ENCODE data around the gene DHRSX. TPM values are rescaled to one million over a fixed set of nuclear protein-coding genes. Genes with fewer than 3 reads are reported as not detected.

The DHRSX gene
- polyA plus RNA-seq, 1 donor from 2014 or later = 15.7 TPM

- Histone ChIP-seq H3K27ac (ENCODE audit: low read length) (no peak overlapping the region), H3K27me3 (ENCODE audit: insufficient read depth, low read depth, low read length) (no peaks in the 10 kb centered on the region), H4K20me1 (ENCODE audit: insufficient read depth) (no peaks in the 10 kb centered on the region), H3K4me3 (ENCODE audit: low read length) (no peak overlapping the region), H3K4me2 (ENCODE audit: low read length) (no peak overlapping the region), H3K9me3 (ENCODE audit: low read length) (peaks cover 11% of the 10 kb centered on the region), H3K9me2 (ENCODE audit: insufficient read depth, low read length) (no peaks in the 10 kb centered on the region), H2AFZ (ENCODE audit: low read depth, low read length) (no peak overlapping the region), H3K79me2 (replicated peaks; ENCODE audit: insufficient read depth, low read length) (no peaks in the 10 kb centered on the region), H3K9ac (ENCODE audit: low read length) (no peak overlapping the region), H3K36me3 (ENCODE audit: insufficient read depth, low read length) (no peaks in the 10 kb centered on the region), H3F3A (ENCODE audit: insufficient read depth, low read length, poor library complexity, severe bottlenecking) (no peaks in the 10 kb centered on the region)
- TF ChIP-seq TAF1 (IDR thresholded peaks at IDR 0.05; ENCODE audit: low read depth) (no peak), SMC3 (conservative IDR thresholded peaks at IDR 0.05; ENCODE audit: poor library complexity) (no peak), MXI1 (conservative IDR thresholded peaks at IDR 0.05; ENCODE audit: poor library complexity, severe bottlenecking) (no peak), CTCF (IDR thresholded peaks at IDR 0.05; ENCODE audit: poor library complexity, severe bottlenecking) (no peak), REST (IDR thresholded peaks at IDR 0.05; ENCODE audit: borderline replicate concordance) (no peak), EP300 (conservative IDR thresholded peaks at IDR 0.05; ENCODE audit: poor library complexity, severe bottlenecking) (no peak), EZH2 (IDR thresholded peaks at IDR 0.05; ENCODE audit: borderline replicate concordance, insufficient read depth, low read length, poor library complexity, severe bottlenecking) (no peak), POLR2AphosphoS5 (IDR thresholded peaks at IDR 0.05) (no peak)
These were observed 317.5 kb downstream of the DHRSX start for GRCh38 chrX:2183193-2183725.

GRCh38 chrX:2177541-2177940, 323.2 kb downstream of the DHRSX start:
- TF ChIP-seq POLR2AphosphoS5 (IDR thresholded peaks at IDR 0.05) (no peak), SMC3 (conservative IDR thresholded peaks at IDR 0.05; ENCODE audit: poor library complexity) (no peak), CTCF (IDR thresholded peaks at IDR 0.05; ENCODE audit: poor library complexity, severe bottlenecking) (no peak), RAD21 (conservative IDR thresholded peaks at IDR 0.05) (no peak), REST (IDR thresholded peaks at IDR 0.05; ENCODE audit: borderline replicate concordance) (no peak), TAF1 (IDR thresholded peaks at IDR 0.05; ENCODE audit: low read depth) (no peak), MXI1 (conservative IDR thresholded peaks at IDR 0.05; ENCODE audit: poor library complexity, severe bottlenecking) (no peak), EZH2 (IDR thresholded peaks at IDR 0.05; ENCODE audit: borderline replicate concordance, insufficient read depth, low read length, poor library complexity, severe bottlenecking) (no peak), EP300 (conservative IDR thresholded peaks at IDR 0.05; ENCODE audit: poor library complexity, severe bottlenecking) (no peak)
- Histone ChIP-seq H3K9me3 (ENCODE audit: low read length) (no peaks in the 10 kb centered on the region), H3F3A (ENCODE audit: insufficient read depth, low read length, poor library complexity, severe bottlenecking) (no peaks in the 10 kb centered on the region), H3K79me2 (replicated peaks; ENCODE audit: insufficient read depth, low read length) (no peaks in the 10 kb centered on the region), H2AFZ (ENCODE audit: low read depth, low read length) (no peak overlapping the region), H3K36me3 (ENCODE audit: insufficient read depth, low read length) (no peaks in the 10 kb centered on the region), H3K9ac (ENCODE audit: low read length) (no peak overlapping the region), H3K4me2 (ENCODE audit: low read length) (no peak overlapping the region), H3K27ac (ENCODE audit: low read length) (no peak overlapping the region), H3K9me2 (ENCODE audit: insufficient read depth, low read length) (no peaks in the 10 kb centered on the region), H3K27me3 (ENCODE audit: insufficient read depth, low read depth, low read length) (no peaks in the 10 kb centered on the region), H3K4me3 (ENCODE audit: low read length) (no peak overlapping the region), H4K20me1 (ENCODE audit: insufficient read depth) (no peaks in the 10 kb centered on the region)

Measured in neural cell (in vitro differentiated cells).